Body of pancreas (tissue), 4 donors: ENCODE data around the gene HOXB5. TPM values are rescaled to one million over a fixed set of nuclear protein-coding genes. Genes with fewer than 3 reads are reported as not detected.

Experiments used
- ATAC-seq: fragments of 150-250 bp; one replicate; pipeline ENCODE4 v1.9.1; 2016
- DNase-seq, 4 donors: peaks; one replicate each; pipeline ENCODE4 v3.0.0-alpha.2; 2019
- H3K27ac ChIP-seq, 4 donors: fragments of 200-600 bp; sonication (generic); 1 replicate in 3 of 4; 2 replicates in 1 of 4; pipeline versions ENCODE4 v1.5.1 to v1.6.1; 2016 to 2019; ENCODE audit warnings: mild to moderate bottlenecking in 1 of 4, mixed read lengths in 1 of 4, moderate library complexity in 1 of 4
- H3K27me3 ChIP-seq, 2 donors: fragments of 200-600 bp; sonication (generic); one replicate each; pipeline ENCODE4 v1.6.0; 2016; ENCODE audit warnings: mild to moderate bottlenecking in 1 of 2
- H3K36me3 ChIP-seq, 2 donors: fragments of 200-600 bp; sonication (generic); replicated peaks in 1 of 2; 2 replicates each; pipeline ENCODE4 v1.5.1; 2016; ENCODE audit warnings: low read depth in 2 of 2; ENCODE audit not compliant: insufficient read depth in 1 of 2
- H3K4me1 ChIP-seq: fragments of 200-600 bp; sonication (generic); one replicate; pipeline ENCODE4 v1.6.0; 2016
- H3K4me3 ChIP-seq, 2 donors: fragments of 200-600 bp; sonication (generic); 1 replicate in 1 of 2; 2 replicates in 1 of 2; pipeline ENCODE4 v1.5.1; 2016 to 2019
- H3K9me3 ChIP-seq, 3 donors: fragments of 200-600 bp; sonication (generic); 1 replicate in 2 of 3; 2 replicates in 1 of 3; pipeline ENCODE4 v1.5.1; 2016
- CTCF ChIP-seq, 7 experiments: fragments of 450-650 bp in 4 of 7; fragments of 200-600 bp in 3 of 7; sonication (generic) in 3 of 7; IDR thresholded peaks; one replicate each; pipeline ENCODE4 v1.5.1; 2016 to 2019; ENCODE audit warnings: antibody characterized with exemption in 7 of 7
- POLR2A ChIP-seq, 3 donors: fragments of 450-650 bp; IDR thresholded peaks; one replicate each; pipeline ENCODE4 v1.6.1; 2016; ENCODE audit warnings: antibody characterized with exemption in 3 of 3, mild to moderate bottlenecking in 2 of 3
- WGBS, 2 donors: methylation state at CpG; one replicate each; pipeline ENCODE4 v1.1.5; 2017; 5-methylcytosine and 5-hydroxymethylcytosine counted together
- intact Hi-C: fragments of 100-400 bp; cut with DNase I; formaldehyde crosslinking; loops from one replicate; pipeline ENCODE4 v1.15.1; 2023
- total RNA-seq, 2 donors: library from RNA; depleted of rRNA; stranded (reverse); fragments of >200 nt; gene quantifications; one replicate each; pipeline ENCODE4 v1.1.0, GENCODE V29; 2016

HOXB5 gene
- total RNA-seq, 2 donors from 2014 or later: 0.99 TPM; not detected in 1

- Histone ChIP-seq H3K27ac (no peak overlapping the region), H3K4me3 (no peak overlapping the region), H3K27me3 (peaks cover 8 to 82% of the 10 kb centered on the region in 2 donors), H3K9me3 (no peaks in the 10 kb centered on the region), H3K4me1 (peaks cover 34% of the 10 kb centered on the region), H3K36me3 (no peaks in the 10 kb centered on the region)
- intact Hi-C loops: no loop called here
- no peak for TF ChIP-seq POLR2A (IDR thresholded peaks at IDR 0.05)
- no peak for TF ChIP-seq CTCF (IDR thresholded peaks at IDR 0.05)
- DNase-seq (no peak), ATAC-seq (no peak)
- WGBS, 2 donors: 16 to 36% methylated on average over 4 of the region's 4 CpGs
These were observed 7.6 kb upstream of the HOXB5 start for GRCh38 chr17:48601207-48601538.

DNA sequence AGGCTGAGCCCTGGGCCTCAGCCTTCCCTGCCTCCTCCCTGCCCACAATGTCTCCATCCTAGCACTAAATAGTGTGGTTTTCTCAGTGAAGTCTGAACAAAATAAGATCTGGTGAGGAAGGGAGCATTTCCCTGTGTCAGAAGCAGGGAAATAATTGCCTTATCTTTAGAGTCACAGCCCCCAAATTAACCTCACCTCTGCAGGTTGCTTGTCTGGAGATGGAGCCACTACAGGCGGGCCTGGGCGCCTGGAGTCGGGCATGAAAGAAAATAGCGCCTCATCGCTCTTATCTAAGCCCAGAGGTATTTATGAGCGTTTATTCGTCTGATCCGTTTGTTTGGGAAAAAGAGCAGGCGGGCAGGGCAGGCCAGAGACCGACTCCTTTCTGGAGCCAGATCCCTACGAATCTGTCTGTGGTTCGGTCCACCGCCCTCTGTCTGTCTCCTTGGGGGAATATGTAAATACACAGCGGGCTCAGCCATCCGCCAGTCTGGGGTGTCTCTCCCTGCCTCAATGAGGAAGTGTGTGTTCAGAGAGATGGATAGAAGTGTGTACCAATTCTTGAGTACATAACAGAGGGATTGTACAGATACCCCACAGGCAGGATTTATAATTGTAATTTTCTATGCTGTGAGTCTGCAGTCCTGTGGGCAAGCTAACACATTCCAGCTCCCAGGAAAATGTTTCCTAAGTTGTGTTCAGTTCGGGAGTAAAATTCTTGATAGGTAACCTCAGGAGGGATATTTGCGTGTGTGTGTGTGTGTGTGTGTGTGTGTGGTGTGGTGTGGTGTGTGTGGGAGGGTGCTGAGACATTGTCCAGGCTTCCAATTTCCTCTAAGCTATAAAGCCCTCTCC is 6.9 kb upstream of the HOXB5 start:
- H3K9me3 ChIP-seq: no peaks in the 10 kb centered on the region
- H3K36me3 ChIP-seq: no peaks in the 10 kb centered on the region
- peaks cover 8 to 81% of the 10 kb centered on the region in 2 donors for H3K27me3 ChIP-seq
- TF ChIP-seq POLR2A (IDR thresholded peaks at IDR 0.05) (no peak), CTCF (IDR thresholded peaks at IDR 0.05) (no peak)
- 38 to 49% methylated on average over 17 of the region's 17 CpGs for WGBS, 2 donors
- H3K27ac ChIP-seq: no peak overlapping the region
- no peak overlapping the region for H3K4me3 ChIP-seq
- DNase-seq (no peak), ATAC-seq (no peak)
- peaks cover 38% of the 10 kb centered on the region for H3K4me1 ChIP-seq
- intact Hi-C loops: no loop called here

- Histone ChIP-seq H3K9me3 (no peaks in the 10 kb centered on the region), H3K27ac (no peak overlapping the region), H3K4me3 (no peak overlapping the region), H3K36me3 (no peaks in the 10 kb centered on the region), H3K4me1 (peaks cover 38% of the 10 kb centered on the region), H3K27me3 (peaks cover 8 to 79% of the 10 kb centered on the region in 2 donors)
- no peak for TF ChIP-seq POLR2A (IDR thresholded peaks at IDR 0.05)
- TF ChIP-seq CTCF (IDR thresholded peaks at IDR 0.05): no peak
- 54 to 60% methylated on average over 5 of the region's 5 CpGs for WGBS, 2 donors
- intact Hi-C loops: no loop called here
- ATAC-seq (no peak), DNase-seq (no peak)
These were observed 5.8 kb upstream of the HOXB5 start for GRCh38 chr17:48599354-48599753.

GRCh38 chr17:48598736-48599135 is 5.2 kb upstream of the HOXB5 start:
- H3K4me3 ChIP-seq: no peak overlapping the region
- DNase-seq: no peak
- peaks cover 38% of the 10 kb centered on the region for H3K4me1 ChIP-seq
- TF ChIP-seq POLR2A (IDR thresholded peaks at IDR 0.05): no peak
- no peak for TF ChIP-seq CTCF (IDR thresholded peaks at IDR 0.05)
- H3K27me3 ChIP-seq: peaks cover 8 to 77% of the 10 kb centered on the region in 2 donors
- ATAC-seq: no peak
- no peaks in the 10 kb centered on the region for H3K36me3 ChIP-seq
- no peaks in the 10 kb centered on the region for H3K9me3 ChIP-seq
- intact Hi-C loops: no loop called here
- 26 to 31% methylated on average over 7 of the region's 7 CpGs for WGBS, 2 donors
- H3K27ac ChIP-seq: no peak overlapping the region
